Uterus (tissue), 4 donors: Measurements from ENCODE around the gene CDC123. TPM values are rescaled to one million over a fixed set of nuclear protein-coding genes. Genes with fewer than 3 reads are reported as not detected.

Experiments used
- DNase-seq, 2 donors: peaks; one replicate each; pipeline ENCODE4 v3.0.0-alpha.2; 2019 to 2020
- H3K27ac ChIP-seq, 2 donors: fragments of 200-600 bp; sonication (generic); 1 replicate in 1 of 2; 2 replicates in 1 of 2; pipeline ENCODE4 v1.5.1; 2016 to 2018
- H3K27me3 ChIP-seq, 2 donors: fragments of 200-600 bp; sonication (generic); one replicate each; pipeline ENCODE4 v1.5.1; 2018 to 2019; ENCODE audit warnings: control low read depth in 1 of 2
- H3K36me3 ChIP-seq, 2 donors: fragments of 200-600 bp; sonication (generic); one replicate each; pipeline ENCODE4 v1.5.1; 2019; ENCODE audit warnings: control low read depth in 1 of 2
- H3K4me1 ChIP-seq, 2 donors: fragments of 200-600 bp; sonication (generic); one replicate each; pipeline ENCODE4 v1.5.1; 2018 to 2019; ENCODE audit warnings: control low read depth in 1 of 2
- H3K4me3 ChIP-seq, 2 donors: fragments of 200-600 bp; sonication (generic); 1 replicate in 1 of 2; 2 replicates in 1 of 2; pipeline ENCODE4 v1.5.1; 2018 to 2019; ENCODE audit warnings: mild to moderate bottlenecking in 1 of 2
- H3K9me3 ChIP-seq, 2 donors: fragments of 200-600 bp; sonication (generic); one replicate each; pipeline ENCODE4 v1.5.1; 2019; ENCODE audit warnings: control low read depth in 1 of 2
- POLR2A ChIP-seq, 2 donors: fragments of 450-650 bp; IDR thresholded peaks; one replicate each; pipeline ENCODE4 v1.6.1; 2016; ENCODE audit warnings: antibody characterized with exemption in 2 of 2, mild to moderate bottlenecking in 1 of 2, moderate library complexity in 1 of 2
- intact Hi-C: fragments of 100-400 bp; cut with DNase I; formaldehyde crosslinking; loops from one replicate; pipeline ENCODE4 v1.15.1; 2023; ENCODE audit warnings: low total_unique reads
- total RNA-seq, 4 donors: library from RNA; depleted of rRNA in 3 of 4; stranded (reverse); fragments of >200 nt in 3 of 4; gene quantifications; one replicate each; pipeline versions ENCODE4 v1.1.0 to v1.2.4, GENCODE V29; 2014 to 2023
- TF ChIP-seq, protein P1 (sequence below), 4 experiments: fragments of 200-600 bp in 2 of 4; fragments of 450-650 bp in 2 of 4; sonication (generic) in 2 of 4; IDR thresholded peaks; one replicate each; pipeline ENCODE4 v1.5.1; 2016 to 2019; ENCODE audit warnings: antibody characterized with exemption in 4 of 4, mild to moderate bottlenecking in 2 of 4, moderate library complexity in 1 of 4
- donor health status: DM: yes; HTN: yes; CAD: no.

Gene CDC123
- total RNA-seq, 4 donors from 2014 or later: 6.2 to 95.5 (median 34.3) TPM

DNA sequence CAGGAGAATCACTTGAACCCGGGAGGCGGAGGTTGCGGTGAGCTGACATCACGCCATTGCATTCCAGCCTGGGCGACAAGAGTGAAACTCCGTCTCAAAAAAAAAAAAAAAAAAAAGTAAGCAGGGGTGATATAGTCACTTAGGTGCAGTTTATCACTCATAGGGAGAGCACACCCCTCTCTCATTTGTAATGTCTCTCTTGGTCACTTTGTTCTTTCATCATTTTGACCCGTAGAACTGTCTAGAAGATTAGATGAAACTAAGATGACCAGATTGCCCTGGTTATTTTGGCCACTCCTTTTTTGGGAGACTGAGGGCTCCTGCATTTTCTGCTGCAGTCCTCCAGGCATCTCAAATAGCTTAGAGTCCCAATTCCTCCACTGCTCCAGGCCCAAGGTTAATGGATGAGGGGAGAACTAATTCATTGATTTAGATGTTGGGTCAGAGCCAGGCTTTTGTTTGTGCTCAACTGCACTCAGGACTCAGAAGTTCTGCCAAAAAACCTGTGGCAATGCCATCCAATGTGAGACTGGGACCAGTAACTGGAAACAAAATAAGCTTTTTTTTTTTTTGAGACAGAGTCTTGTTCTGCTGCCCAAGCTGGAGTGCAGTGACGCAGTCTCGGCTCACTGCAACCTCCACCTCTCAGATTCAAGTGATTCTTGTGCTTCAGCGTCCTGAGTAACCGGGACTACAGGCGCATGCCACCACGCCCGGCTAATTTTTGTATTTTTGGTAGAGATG lies 103.4 kb downstream of the CDC123 start:
- TF ChIP-seq POLR2A (IDR thresholded peaks at IDR 0.05): no peak
- TF ChIP-seq, protein P1, sequence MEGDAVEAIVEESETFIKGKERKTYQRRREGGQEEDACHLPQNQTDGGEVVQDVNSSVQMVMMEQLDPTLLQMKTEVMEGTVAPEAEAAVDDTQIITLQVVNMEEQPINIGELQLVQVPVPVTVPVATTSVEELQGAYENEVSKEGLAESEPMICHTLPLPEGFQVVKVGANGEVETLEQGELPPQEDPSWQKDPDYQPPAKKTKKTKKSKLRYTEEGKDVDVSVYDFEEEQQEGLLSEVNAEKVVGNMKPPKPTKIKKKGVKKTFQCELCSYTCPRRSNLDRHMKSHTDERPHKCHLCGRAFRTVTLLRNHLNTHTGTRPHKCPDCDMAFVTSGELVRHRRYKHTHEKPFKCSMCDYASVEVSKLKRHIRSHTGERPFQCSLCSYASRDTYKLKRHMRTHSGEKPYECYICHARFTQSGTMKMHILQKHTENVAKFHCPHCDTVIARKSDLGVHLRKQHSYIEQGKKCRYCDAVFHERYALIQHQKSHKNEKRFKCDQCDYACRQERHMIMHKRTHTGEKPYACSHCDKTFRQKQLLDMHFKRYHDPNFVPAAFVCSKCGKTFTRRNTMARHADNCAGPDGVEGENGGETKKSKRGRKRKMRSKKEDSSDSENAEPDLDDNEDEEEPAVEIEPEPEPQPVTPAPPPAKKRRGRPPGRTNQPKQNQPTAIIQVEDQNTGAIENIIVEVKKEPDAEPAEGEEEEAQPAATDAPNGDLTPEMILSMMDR (IDR thresholded peaks at IDR 0.05): no peak
- Histone ChIP-seq H3K27ac (no peak overlapping the region), H3K4me1 (no peaks in the 10 kb centered on the region), H3K36me3 (no peaks in the 10 kb centered on the region), H3K27me3 (no peaks in the 10 kb centered on the region), H3K4me3 (no peak overlapping the region), H3K9me3 (no peaks in the 10 kb centered on the region)
- DNase-seq: no peak
- intact Hi-C loops: no loop called here

Other genes with a start within 250 kb of the CDC123 start
- gene UPF2, start 153.4 kb upstream of the CDC123 start, total RNA-seq: 10 to 100 TPM; 17.4 to 35.7 (median 28.0) TPM
- 10 to 100 TPM; 27.5 to 53.5 (median 32.7) TPM for gene DHTKD1, start 127.2 kb upstream of the CDC123 start, total RNA-seq
- gene SEC61A2, start 66.5 kb upstream of the CDC123 start, total RNA-seq: 10 to 100 TPM in 3 of 4 donors, 1 to 10 TPM in 1; 3.8 to 23.0 (median 16.2) TPM
- 10 to 100 TPM; 15.6 to 39.0 (median 33.8) TPM for gene NUDT5, start 297 bp upstream of the CDC123 start, total RNA-seq
- gene CAMK1D, start 153.4 kb downstream of the CDC123 start, total RNA-seq: 10 to 100 TPM in 3 of 4 donors, 1 to 10 TPM in 1; 3.5 to 48.4 (median 10.8) TPM